ENCODE data around the gene NCKAP5. TPM values are rescaled to one million over a fixed set of nuclear protein-coding genes. Genes with fewer than 3 reads are reported as not detected.
A peak's percentile ranks its signal among the peaks of the same experiment; 100 is the strongest.

Gene NCKAP5
- total RNA-seq, 1 experiment from 2014 or later, result not detected

DNA sequence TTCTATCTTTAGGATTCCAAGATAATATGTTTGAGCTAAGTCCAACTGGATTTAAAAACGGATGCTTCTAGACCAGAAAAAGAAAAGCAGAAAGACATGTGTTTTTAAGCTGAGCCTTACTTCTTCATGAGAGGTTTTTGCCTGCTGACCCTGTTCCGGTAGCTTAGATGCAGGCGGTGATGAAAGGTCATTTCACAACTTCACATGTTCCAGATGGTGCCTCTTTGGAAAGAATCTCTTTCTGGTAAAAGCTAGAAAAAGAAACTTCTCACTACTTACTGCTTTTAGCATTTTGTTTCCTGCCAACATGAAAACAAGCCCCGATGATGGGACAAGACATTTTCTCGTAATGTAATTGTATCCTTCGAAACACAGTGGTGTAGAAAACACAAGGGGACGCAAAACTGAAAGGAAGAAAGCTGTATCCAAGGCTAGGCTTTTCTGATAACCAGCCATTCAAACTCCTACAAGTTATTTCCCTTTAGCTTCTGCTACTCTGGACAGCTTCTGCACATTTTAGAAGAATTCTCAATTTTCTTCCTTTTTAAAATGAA lies 490.9 kb downstream of the NCKAP5 start:
- H3K9me3 ChIP-seq (ENCODE audit: insufficient read depth, low read depth), result no peaks in the 10 kb centered on the region
- no peaks in the 10 kb centered on the region for H3K9me2 ChIP-seq (ENCODE audit: insufficient read depth)
- intact Hi-C loops (cut with micrococcal nuclease; ENCODE audit: unreplicated experiment), result no loop called here
- no peak for DNase-seq
- no peak overlapping the region for H2AFZ ChIP-seq
- ChIA-PET POLR2A (ENCODE audit: unreplicated experiment) (no interaction called here), CTCF (no interaction called here)
- H3K27me3 ChIP-seq (ENCODE audit: insufficient read depth, low read depth), result no peaks in the 10 kb centered on the region
- TF ChIP-seq EZH2 (IDR thresholded peaks at IDR 0.05; ENCODE audit: low read depth), result no peak
- no peak overlapping the region for H3K4me2 ChIP-seq
- no peaks in the 10 kb centered on the region for H3K79me2 ChIP-seq (ENCODE audit: low read depth)
- no peak overlapping the region for H3K27ac ChIP-seq
- H3F3A ChIP-seq (ENCODE audit: insufficient read depth, low read depth), result no peaks in the 10 kb centered on the region
- no TSS peak for BruUV-seq (replicated peaks)
- no peaks in the 10 kb centered on the region; the same call in 1 of the 2 replicates for H3K4me1 ChIP-seq (replicated peaks; ENCODE audit: insufficient read depth)
- H3K4me3 ChIP-seq, result no peak overlapping the region
- no peaks in the 10 kb centered on the region for H4K20me1 ChIP-seq (ENCODE audit: insufficient read depth)
- no peaks in the 10 kb centered on the region for H3K36me3 ChIP-seq (ENCODE audit: low read depth)

GRCh38 chr2:133072837-133073694 lies 495.2 kb downstream of the NCKAP5 start:
- no peaks in the 10 kb centered on the region for H3K9me2 ChIP-seq (ENCODE audit: insufficient read depth)
- H3K9me3 ChIP-seq (ENCODE audit: insufficient read depth, low read depth), result no peaks in the 10 kb centered on the region
- H3K4me2 ChIP-seq, result 0 out of 2 replicates have a peak overlapping the region, but pooled peaks have one; percentile 20
- TF ChIP-seq EZH2 (IDR thresholded peaks at IDR 0.05; ENCODE audit: low read depth), result no peak
- no peak for TF ChIP-seq CTCF (conservative IDR thresholded peaks at IDR 0.05)
- H3K4me1 ChIP-seq (replicated peaks; ENCODE audit: insufficient read depth), result no peaks in the 10 kb centered on the region; the same call in 1 of the 2 replicates
- intact Hi-C loops (cut with micrococcal nuclease; ENCODE audit: unreplicated experiment), result no loop called here
- CTCF ChIA-PET, result no interaction called here
- no peak for DNase-seq
- no peak overlapping the region for H3K4me3 ChIP-seq
- H3K27ac ChIP-seq, result no peak overlapping the region
- H3K27me3 ChIP-seq (ENCODE audit: insufficient read depth, low read depth), result no peaks in the 10 kb centered on the region
- no peaks in the 10 kb centered on the region for H3K36me3 ChIP-seq (ENCODE audit: low read depth)
- BruUV-seq (replicated peaks), result no TSS peak
- H3F3A ChIP-seq (ENCODE audit: insufficient read depth, low read depth), result no peaks in the 10 kb centered on the region
- H2AFZ ChIP-seq, result no peak overlapping the region
- no peaks in the 10 kb centered on the region for H4K20me1 ChIP-seq (ENCODE audit: insufficient read depth)
- H3K79me2 ChIP-seq (ENCODE audit: low read depth), result no peaks in the 10 kb centered on the region
- POLR2A ChIA-PET (ENCODE audit: unreplicated experiment), result no interaction called here

DNA sequence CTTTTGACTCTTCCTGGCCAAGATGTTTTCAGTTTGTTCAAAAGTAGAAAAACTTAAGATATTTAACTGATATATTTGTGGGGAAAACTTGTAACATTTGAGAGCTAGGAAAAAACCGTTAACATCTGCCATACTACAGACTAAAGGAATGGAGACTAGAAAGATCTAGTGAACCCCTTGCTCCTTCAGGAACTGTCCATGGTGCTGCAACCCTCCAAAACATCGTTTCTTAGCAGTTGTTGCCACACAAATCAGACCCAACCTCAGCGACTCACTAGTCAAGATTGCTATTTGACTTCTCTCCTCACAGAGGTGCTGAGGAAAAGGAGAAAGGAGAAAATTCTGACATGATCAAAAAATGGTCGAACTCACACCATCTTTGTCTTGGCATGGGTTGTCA lies 504.5 kb downstream of the NCKAP5 start:
- ChIA-PET CTCF (no interaction called here), POLR2A (ENCODE audit: unreplicated experiment) (no interaction called here)
- Histone ChIP-seq H3K36me3 (ENCODE audit: low read depth) (no peaks in the 10 kb centered on the region), H3K9me3 (ENCODE audit: insufficient read depth, low read depth) (no peaks in the 10 kb centered on the region), H3K4me2 (no peak overlapping the region), H3K27ac (no peak overlapping the region), H3K4me3 (no peak overlapping the region), H3K27me3 (ENCODE audit: insufficient read depth, low read depth) (peaks cover 6% of the 10 kb centered on the region; the same call in 1 of the 2 replicates), H3K9me2 (ENCODE audit: insufficient read depth) (no peaks in the 10 kb centered on the region), H3K79me2 (ENCODE audit: low read depth) (no peaks in the 10 kb centered on the region), H4K20me1 (ENCODE audit: insufficient read depth) (no peaks in the 10 kb centered on the region), H3K4me1 (replicated peaks; ENCODE audit: insufficient read depth) (no peaks in the 10 kb centered on the region), H2AFZ (no peak overlapping the region), H3F3A (ENCODE audit: insufficient read depth, low read depth) (no peaks in the 10 kb centered on the region)
- intact Hi-C loops (cut with micrococcal nuclease; ENCODE audit: unreplicated experiment), result no loop called here
- TF ChIP-seq CTCF (conservative IDR thresholded peaks at IDR 0.05), result no peak
- TF ChIP-seq EZH2 (IDR thresholded peaks at IDR 0.05; ENCODE audit: low read depth), result no peak
- no TSS peak for BruUV-seq (replicated peaks)
- no peak for DNase-seq
